HTERT RPE-1 (cell line): ENCODE measurements around the gene MOB2.

Source experiments
- in situ Hi-C: fragments of 300-500 bp; cut with MboI; formaldehyde crosslinking; loops from 4 replicates; pipeline ENCODE4 v1.14.3; 2020; ENCODE audit warnings: low sequenced_read_pairs

Gene MOB2

GRCh38 chr11:1505480-1505879 lies 18.9 kb upstream of the MOB2 start:
- in situ Hi-C loops = no loop called here

GRCh38 chr11:1504581-1505290 lies 18.2 kb upstream of the MOB2 start:
- in situ Hi-C loops = no loop called here

GRCh38 chr11:1504138-1504537 lies 17.6 kb upstream of the MOB2 start:
- in situ Hi-C loops = no loop called here

GRCh38 chr11:1503708-1504104 lies 17.1 kb upstream of the MOB2 start:
- in situ Hi-C loops = no loop called here

GRCh38 chr11:1502954-1503707 lies 16.6 kb upstream of the MOB2 start:
- in situ Hi-C loops = no loop called here

- in situ Hi-C loops = no loop called here
Measured at GRCh38 chr11:1502168-1502953, 15.8 kb upstream of the MOB2 start.

GRCh38 chr11:1501421-1502167 lies 15.0 kb upstream of the MOB2 start:
- in situ Hi-C loops = no loop called here

- in situ Hi-C loops = no loop called here
Measured at GRCh38 chr11:1500466-1501420, 14.2 kb upstream of the MOB2 start.

GRCh38 chr11:1499899-1500298 lies 13.3 kb upstream of the MOB2 start:
- in situ Hi-C loops = no loop called here

- in situ Hi-C loops = no loop called here
Measured at GRCh38 chr11:1499261-1499890, 12.8 kb upstream of the MOB2 start.

GRCh38 chr11:1498262-1498661 lies 11.7 kb upstream of the MOB2 start:
- in situ Hi-C loops = no loop called here

- in situ Hi-C loops = no loop called here
Measured at GRCh38 chr11:1497600-1497999, 11.0 kb upstream of the MOB2 start.

GRCh38 chr11:1496761-1497095 lies 10.1 kb upstream of the MOB2 start:
- in situ Hi-C loops = no loop called here

GRCh38 chr11:1496091-1496760 lies 9.6 kb upstream of the MOB2 start:
- in situ Hi-C loops = no loop called here

- in situ Hi-C loops = no loop called here
Measured at GRCh38 chr11:1494650-1495049, 8.1 kb upstream of the MOB2 start.

GRCh38 chr11:1493650-1494244 lies 7.2 kb upstream of the MOB2 start:
- in situ Hi-C loops = no loop called here

- in situ Hi-C loops = no loop called here
Measured at GRCh38 chr11:1491379-1491778, 4.8 kb upstream of the MOB2 start.

GRCh38 chr11:1490651-1491050 lies 4.1 kb upstream of the MOB2 start:
- in situ Hi-C loops = no loop called here
